ENCODE results near the gene MAGI1. TPM values are rescaled to one million over a fixed set of nuclear protein-coding genes. Genes with fewer than 3 reads are reported as not detected.

The MAGI1 gene
- total RNA-seq, 2 donors from 2014 or later = 38.6 to 45.1 TPM

GRCh38 chr3:65951836-65952505, 86.7 kb downstream of the MAGI1 start:
- no peak overlapping the region for H3K27ac ChIP-seq (ENCODE audit: low read depth, low read length)
- peaks cover 64% of the 10 kb centered on the region for H3K4me1 Mint-ChIP-seq

GRCh38 chr3:65950340-65951326, 88.1 kb downstream of the MAGI1 start:
- Histone ChIP-seq H3K36me3 (ENCODE audit: control insufficient read depth, insufficient read depth, low read length) (no peaks in the 10 kb centered on the region), H3K9ac (ENCODE audit: extremely low read depth, low read length, poor library complexity, severe bottlenecking) (no peak overlapping the region), H3K27ac (ENCODE audit: low read depth, low read length) (no peak overlapping the region), H3K9me3 (ENCODE audit: control insufficient read depth, low read length) (no peaks in the 10 kb centered on the region), H3K4me1 (ENCODE audit: control insufficient read depth, insufficient read depth, low read length) (peaks cover 17% of the 10 kb centered on the region), H3K4me3 (ENCODE audit: low read length) (no peak overlapping the region), H3K27me3 (ENCODE audit: control insufficient read depth, insufficient read depth, low read length, poor library complexity, severe bottlenecking) (no peaks in the 10 kb centered on the region)
- Mint-ChIP-seq H3K27me3 (ENCODE audit: insufficient read depth) (no peaks in the 10 kb centered on the region), H3K27ac (peak overlapping the region; percentile 26), H3K4me3 (no peak overlapping the region), H3K36me3 (ENCODE audit: low read depth) (no peaks in the 10 kb centered on the region), H3K4me1 (peaks cover 63% of the 10 kb centered on the region), H3K9me3 (no peaks in the 10 kb centered on the region)
- no peak for TF ChIP-seq CTCF (conservative IDR thresholded peaks at IDR 0.05)
- WGBS, 2 experiments (ENCODE audit: insufficient coverage in 1 of 2, insufficient read length in 1 of 2) = 49 to 57% methylated on average over 3 to 7 of the region's 7 CpGs
- peak; percentile 79 for DNase-seq

More at GRCh38 chr3:65951836-65952505, 86.7 kb downstream of the MAGI1 start:
- WGBS, 2 experiments (ENCODE audit: insufficient coverage in 1 of 2, insufficient read length in 1 of 2) = 90 to 100% methylated on average over 1 to 3 of the region's 4 CpGs
- Histone ChIP-seq H3K4me1 (ENCODE audit: control insufficient read depth, insufficient read depth, low read length) (peaks cover 24% of the 10 kb centered on the region), H3K4me3 (ENCODE audit: low read length) (no peak overlapping the region), H3K36me3 (ENCODE audit: control insufficient read depth, insufficient read depth, low read length) (no peaks in the 10 kb centered on the region), H3K9ac (ENCODE audit: extremely low read depth, low read length, poor library complexity, severe bottlenecking) (no peak overlapping the region), H3K27me3 (ENCODE audit: control insufficient read depth, insufficient read depth, low read length, poor library complexity, severe bottlenecking) (no peaks in the 10 kb centered on the region), H3K9me3 (ENCODE audit: control insufficient read depth, low read length) (no peaks in the 10 kb centered on the region)
- H3K4me3 Mint-ChIP-seq = no peak overlapping the region
- no peak for TF ChIP-seq CTCF (conservative IDR thresholded peaks at IDR 0.05)
- peak overlapping the region; percentile 97 for H3K27ac Mint-ChIP-seq
- no peak for DNase-seq
- no peaks in the 10 kb centered on the region for H3K27me3 Mint-ChIP-seq (ENCODE audit: insufficient read depth)
- H3K9me3 Mint-ChIP-seq = no peaks in the 10 kb centered on the region
- no peaks in the 10 kb centered on the region for H3K36me3 Mint-ChIP-seq (ENCODE audit: low read depth)

GRCh38 chr3:65948841-65949573, 89.7 kb downstream of the MAGI1 start:
- 82 to 91% methylated on average over 5 to 6 of the region's 6 CpGs for WGBS, 2 experiments (ENCODE audit: insufficient coverage in 1 of 2, insufficient read length in 1 of 2)
- Histone ChIP-seq H3K4me1 (ENCODE audit: control insufficient read depth, insufficient read depth, low read length) (peaks cover 8% of the 10 kb centered on the region), H3K9ac (ENCODE audit: extremely low read depth, low read length, poor library complexity, severe bottlenecking) (no peak overlapping the region), H3K9me3 (ENCODE audit: control insufficient read depth, low read length) (no peaks in the 10 kb centered on the region), H3K27me3 (ENCODE audit: control insufficient read depth, insufficient read depth, low read length, poor library complexity, severe bottlenecking) (no peaks in the 10 kb centered on the region), H3K27ac (ENCODE audit: low read depth, low read length) (no peak overlapping the region), H3K36me3 (ENCODE audit: control insufficient read depth, insufficient read depth, low read length) (no peaks in the 10 kb centered on the region), H3K4me3 (ENCODE audit: low read length) (no peak overlapping the region)
- Mint-ChIP-seq H3K27me3 (ENCODE audit: insufficient read depth) (no peaks in the 10 kb centered on the region), H3K36me3 (ENCODE audit: low read depth) (no peaks in the 10 kb centered on the region), H3K4me1 (peaks cover 49% of the 10 kb centered on the region), H3K9me3 (no peaks in the 10 kb centered on the region), H3K27ac (no peak overlapping the region), H3K4me3 (no peak overlapping the region)
- no peak for DNase-seq
- no peak for TF ChIP-seq CTCF (conservative IDR thresholded peaks at IDR 0.05)
